ENCODE results near the gene NRBF2.
"Not testable (repeated sequence)": the region's sequence is repeated elsewhere in the genome, so short reads cannot be mapped to it uniquely, and the experiment has no call there.

NRBF2 gene

GRCh38 chr10:63116452-63117072 lies 16.6 kb upstream of the NRBF2 start:
- in situ Hi-C loops (cut with MboI; ENCODE audit: low sequenced_read_pairs): no loop called here

DNA sequence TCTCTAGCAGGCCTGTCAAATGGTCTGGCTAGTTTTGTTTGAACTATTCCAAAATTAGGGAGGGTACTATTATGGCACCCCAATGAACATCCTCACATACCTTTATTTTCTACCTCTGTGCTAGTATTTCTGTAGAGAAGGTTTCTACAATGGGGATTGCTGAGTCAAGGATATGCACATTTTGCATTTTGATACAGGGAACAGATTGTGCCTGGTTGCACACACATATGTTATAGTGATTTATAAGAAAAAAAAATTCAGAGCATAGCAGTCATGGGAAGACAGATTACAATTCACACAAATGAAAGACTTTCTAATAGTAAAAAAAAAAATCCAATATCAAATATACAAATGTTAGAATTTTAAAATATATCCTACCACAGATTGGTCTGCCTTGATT lies 14.1 kb upstream of the NRBF2 start:
- in situ Hi-C loops (cut with MboI; ENCODE audit: low sequenced_read_pairs): no loop called here

GRCh38 chr10:63120554-63120953 lies 12.6 kb upstream of the NRBF2 start:
- in situ Hi-C loops (cut with MboI; ENCODE audit: low sequenced_read_pairs): no loop called here

DNA sequence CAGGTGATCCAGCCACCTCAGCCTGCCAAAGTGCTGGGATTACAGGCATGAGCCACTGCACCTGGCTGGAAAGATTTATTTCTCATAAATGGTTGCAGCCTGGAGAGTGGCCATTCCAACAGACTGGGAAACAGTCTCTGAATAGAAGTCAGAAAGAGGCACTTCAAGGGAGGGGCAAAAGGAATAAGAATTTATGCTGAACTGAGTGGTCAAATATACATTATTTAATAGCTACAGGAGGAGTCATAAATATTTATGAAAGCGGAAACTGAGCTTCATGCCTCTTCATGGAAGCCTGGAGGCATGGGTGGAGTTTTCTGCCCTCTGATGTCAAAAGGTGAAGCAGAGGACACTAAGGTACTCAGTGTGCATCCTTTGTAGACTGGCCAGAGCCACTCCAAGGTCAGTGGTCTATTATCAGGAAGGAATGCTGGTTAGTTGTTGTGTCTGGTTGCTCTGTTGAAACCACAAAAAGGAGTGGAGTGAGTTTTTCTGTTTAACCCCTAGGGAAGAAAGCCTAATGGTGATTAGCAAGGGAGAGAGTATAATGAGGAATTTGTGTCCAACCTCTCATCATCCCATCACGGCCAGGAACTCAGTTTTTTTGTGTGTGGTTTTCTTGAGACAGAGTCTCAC lies 9.3 kb upstream of the NRBF2 start:
- in situ Hi-C loops (cut with MboI; ENCODE audit: low sequenced_read_pairs): no loop called here

DNA sequence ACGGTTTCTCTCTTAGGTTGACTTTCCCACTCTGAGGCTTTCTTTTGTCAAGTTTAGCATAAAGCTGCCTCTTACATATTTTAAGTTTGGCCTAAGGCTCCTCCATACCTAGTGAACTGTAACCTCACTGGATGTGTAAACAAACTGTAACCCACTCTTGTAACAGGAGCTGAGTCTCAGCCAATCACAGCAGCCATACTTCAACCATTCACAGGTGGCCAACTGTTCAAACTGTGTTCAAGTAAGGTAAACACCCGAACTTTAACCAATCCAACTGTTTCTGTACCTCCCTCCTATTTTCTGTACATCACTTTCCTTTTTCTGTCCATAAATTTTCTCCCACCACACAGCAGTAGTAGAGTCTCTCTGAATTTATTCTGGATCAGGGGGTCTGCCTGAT lies 7.7 kb upstream of the NRBF2 start:
- in situ Hi-C loops (cut with MboI; ENCODE audit: low sequenced_read_pairs): no loop called here

DNA sequence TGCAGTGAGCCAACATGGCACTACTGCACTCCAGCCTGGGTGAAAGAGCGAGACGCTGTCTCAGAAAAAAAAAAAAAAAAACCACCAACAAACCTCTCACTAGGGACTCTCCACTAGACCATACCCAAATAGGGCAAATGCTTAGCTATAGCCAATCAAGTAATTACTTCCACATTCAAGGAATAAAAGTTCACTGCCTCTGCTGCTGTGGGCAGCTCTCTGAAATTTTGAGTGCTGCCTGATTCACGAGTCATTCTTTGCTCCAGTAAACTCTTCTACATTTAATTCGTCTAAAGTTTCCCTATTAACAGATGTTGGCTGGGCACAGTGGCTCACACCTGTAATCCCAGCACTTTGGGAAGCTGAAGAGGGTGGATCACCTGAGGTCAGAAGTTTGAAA lies 4.7 kb upstream of the NRBF2 start:
- in situ Hi-C loops (cut with MboI; ENCODE audit: low sequenced_read_pairs): no loop called here

DNA sequence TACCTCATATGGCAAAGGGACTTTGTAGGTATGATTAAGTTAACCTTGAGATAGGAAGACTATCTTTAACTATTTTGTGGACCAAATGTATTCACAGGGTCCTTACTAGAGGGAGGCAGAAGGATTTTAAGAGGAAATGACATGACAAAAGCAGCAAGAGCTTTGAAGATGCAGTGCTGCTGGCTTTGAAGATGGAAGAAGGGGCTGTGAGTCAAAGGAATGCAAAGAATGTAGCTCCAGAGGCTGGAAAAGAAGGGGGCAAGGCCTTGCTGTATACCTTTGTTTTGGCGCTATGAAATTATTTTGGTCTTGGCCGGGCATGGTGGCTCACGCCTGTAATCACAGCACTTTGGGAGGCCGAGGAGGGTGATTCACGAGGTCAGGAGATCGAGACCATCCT lies 3.2 kb upstream of the NRBF2 start:
- in situ Hi-C loops (cut with MboI; ENCODE audit: low sequenced_read_pairs): no loop called here

GRCh38 chr10:63132651-63133055 lies 475 bp upstream of the NRBF2 start:
- in situ Hi-C loops (cut with MboI; ENCODE audit: low sequenced_read_pairs): no loop called here

- in situ Hi-C loops (cut with MboI; ENCODE audit: low sequenced_read_pairs): no loop called here
Measured at GRCh38 chr10:63133821-63134557, 861 bp downstream of the NRBF2 start.

- in situ Hi-C loops (cut with MboI; ENCODE audit: low sequenced_read_pairs): no loop called here
Measured at GRCh38 chr10:63137306-63137705, 4.2 kb downstream of the NRBF2 start.

- in situ Hi-C loops (cut with MboI; ENCODE audit: low sequenced_read_pairs): no loop called here
Measured at GRCh38 chr10:63140077-63140476, 6.9 kb downstream of the NRBF2 start.

DNA sequence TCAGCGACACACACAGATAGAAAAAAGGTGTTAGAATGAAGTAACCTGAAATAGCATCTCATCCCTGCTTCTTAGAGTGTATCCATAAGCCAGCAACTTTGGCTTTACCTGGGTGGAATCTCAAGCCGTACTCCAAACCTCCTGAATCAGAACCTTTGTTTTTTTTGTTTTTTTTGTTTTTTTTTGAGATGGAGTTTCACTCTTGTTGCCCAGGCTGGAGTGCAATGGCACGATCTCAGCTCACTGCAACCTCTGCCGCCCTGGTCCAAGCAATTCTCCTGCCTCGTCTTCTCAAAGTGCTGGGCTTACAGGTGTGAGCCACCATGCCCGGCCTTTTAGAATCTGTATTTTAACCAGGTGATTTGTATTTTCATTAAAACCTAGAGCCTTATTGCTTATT lies 9.0 kb downstream of the NRBF2 start:
- in situ Hi-C loops (cut with MboI; ENCODE audit: low sequenced_read_pairs): no loop called here

GRCh38 chr10:63143987-63144386 lies 10.9 kb downstream of the NRBF2 start:
- in situ Hi-C loops (cut with MboI; ENCODE audit: low sequenced_read_pairs): no loop called here

- in situ Hi-C loops (cut with MboI; ENCODE audit: low sequenced_read_pairs): no loop called here
Measured at GRCh38 chr10:63145782-63146181, 12.7 kb downstream of the NRBF2 start.

- in situ Hi-C loops (cut with MboI; ENCODE audit: low sequenced_read_pairs): no loop called here
Measured at GRCh38 chr10:63146503-63146902, 13.4 kb downstream of the NRBF2 start.

DNA sequence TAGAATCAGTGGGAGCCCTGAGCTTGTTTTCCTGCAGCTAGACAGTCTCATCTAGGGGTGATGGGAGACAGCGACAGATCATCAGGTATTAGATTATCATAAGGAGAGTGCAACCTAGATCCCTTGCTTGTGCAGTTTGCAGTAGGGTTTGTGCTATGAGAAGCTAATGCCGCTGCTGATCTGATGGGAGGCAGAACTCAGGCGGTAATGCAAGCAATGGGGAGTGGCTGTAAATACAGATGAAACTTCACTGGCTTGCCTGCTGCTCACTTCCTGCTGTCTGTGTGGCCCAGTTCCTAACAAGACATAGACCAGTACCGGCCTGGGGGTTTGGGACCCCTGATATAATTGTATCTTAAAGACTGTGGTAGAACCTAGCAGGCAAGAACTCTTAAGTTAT lies 17.6 kb downstream of the NRBF2 start:
- in situ Hi-C loops (cut with MboI; ENCODE audit: low sequenced_read_pairs): no loop called here

GRCh38 chr10:63153868-63154545 lies 20.9 kb downstream of the NRBF2 start:
- in situ Hi-C loops (cut with MboI; ENCODE audit: low sequenced_read_pairs): not testable (repeated sequence)

DNA sequence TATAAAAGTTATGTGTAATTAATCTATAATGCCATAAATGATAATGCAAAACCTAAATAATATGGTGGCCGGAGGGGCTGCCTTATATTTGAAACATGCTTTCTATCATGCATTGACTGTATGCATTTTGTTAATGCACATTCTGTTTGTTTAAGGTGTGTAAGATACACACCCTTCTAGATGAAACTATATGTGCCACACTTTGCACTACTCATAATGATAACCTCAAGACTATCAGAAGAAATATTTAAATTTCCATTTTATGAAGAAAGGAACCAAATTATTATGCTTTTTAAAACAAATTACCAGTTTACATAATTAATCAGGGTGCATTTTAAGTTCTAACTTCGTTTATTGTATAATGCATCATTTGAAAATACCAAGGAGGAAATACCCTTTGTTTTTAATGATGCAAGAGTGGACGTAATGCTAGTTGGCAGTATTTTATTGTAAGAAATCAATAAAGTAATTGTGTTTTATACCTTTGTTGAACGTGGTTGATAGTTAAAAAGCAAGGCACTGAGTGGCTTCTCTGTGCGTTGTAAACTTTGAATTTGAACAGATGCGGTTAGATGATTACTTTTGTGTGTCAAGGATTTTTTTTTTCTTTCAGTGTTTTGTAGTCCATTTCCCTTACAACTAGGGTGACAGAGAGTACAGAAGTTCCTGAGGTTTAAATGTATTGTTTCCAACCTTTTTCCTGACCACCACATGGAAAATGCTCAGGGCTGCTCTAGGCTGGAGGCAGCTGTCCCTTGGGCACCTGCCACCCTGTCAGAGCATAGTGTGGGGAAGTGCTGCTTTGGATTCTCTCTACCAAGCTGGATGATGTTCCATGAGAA lies 21.6 kb downstream of the NRBF2 start:
- in situ Hi-C loops (cut with MboI; ENCODE audit: low sequenced_read_pairs): no loop called here

GRCh38 chr10:63155388-63156020 lies 22.4 kb downstream of the NRBF2 start:
- in situ Hi-C loops (cut with MboI; ENCODE audit: low sequenced_read_pairs): no loop called here

DNA sequence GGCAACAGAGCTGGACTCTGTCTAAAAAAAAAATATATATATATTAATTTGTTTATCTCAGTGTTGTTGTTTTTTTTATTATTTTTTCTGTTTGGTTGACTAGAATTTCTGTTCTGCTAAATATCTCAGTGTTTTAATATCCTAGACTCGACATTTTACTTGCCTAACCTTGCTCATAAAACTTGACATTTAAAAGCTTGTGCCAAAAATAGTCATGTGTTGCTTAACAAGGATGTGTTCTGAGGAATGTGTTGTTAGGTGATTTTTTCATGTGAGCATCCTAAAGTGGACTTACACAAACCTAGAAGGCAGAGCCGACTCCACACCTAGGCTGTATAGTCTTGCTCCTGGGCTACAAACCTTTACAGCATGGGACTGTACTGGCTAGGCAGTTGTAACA lies 23.1 kb downstream of the NRBF2 start:
- in situ Hi-C loops (cut with MboI; ENCODE audit: low sequenced_read_pairs): no loop called here
